Liver (tissue), 3 donors: ENCODE measurements around the gene PLG.
"Not testable (repeated sequence)": the region's sequence is repeated elsewhere in the genome, so short reads cannot be mapped to it uniquely, and the experiment has no call there.

Source experiments
- GABPA ChIP-seq, 2 donors: IDR thresholded peaks in 1 of 2; conservative IDR thresholded peaks in 1 of 2; 2 replicates each; pipeline ENCODE4 v1.6.1; 2016; ENCODE audit warnings: antibody characterized with exemption in 2 of 2, mild to moderate bottlenecking in 1 of 2, moderate library complexity in 1 of 2
- NR2F2 ChIP-seq: IDR thresholded peaks from 2 replicates; pipeline ENCODE4 v1.6.1; 2016; ENCODE audit warnings: antibody characterized with exemption
- RAD21 ChIP-seq, 2 donors: IDR thresholded peaks; 2 replicates each; pipeline ENCODE4 v1.6.1; 2016; ENCODE audit warnings: antibody characterized with exemption in 2 of 2, mild to moderate bottlenecking in 2 of 2
- SP1 ChIP-seq: IDR thresholded peaks from 2 replicates; pipeline ENCODE4 v1.6.1; 2018; ENCODE audit warnings: antibody characterized with exemption, mild to moderate bottlenecking
- TAF1 ChIP-seq: conservative IDR thresholded peaks from 2 replicates; pipeline ENCODE4 v1.6.1; 2016; ENCODE audit warnings: antibody characterized with exemption, mild to moderate bottlenecking
- YY1 ChIP-seq: IDR thresholded peaks from 2 replicates; pipeline ENCODE4 v1.6.1; 2016; ENCODE audit warnings: antibody characterized with exemption, mild to moderate bottlenecking
- TF ChIP-seq, protein P1 (sequence below): fragments of 150-350 bp; IDR thresholded peaks from 2 replicates; pipeline ENCODE4 v1.5.1; 2017; ENCODE audit warnings: improper control_type of control experiment, low read depth, low read length; ENCODE audit not compliant: missing input control
- TF ChIP-seq, protein P2 (sequence below): IDR thresholded peaks from 2 replicates; pipeline ENCODE4 v1.6.1; 2016; ENCODE audit warnings: antibody characterized with exemption
- TF ChIP-seq, protein P3 (sequence below): IDR thresholded peaks from 2 replicates; pipeline ENCODE4 v1.6.1; 2016; ENCODE audit warnings: antibody characterized with exemption, mild to moderate bottlenecking
- TF ChIP-seq, protein P4 (sequence below): IDR thresholded peaks from 2 replicates; pipeline ENCODE4 v1.6.1; 2016; ENCODE audit warnings: antibody characterized with exemption
- donor health status: healthy.
- donor health status: healthy.

- TF ChIP-seq, protein P1, sequence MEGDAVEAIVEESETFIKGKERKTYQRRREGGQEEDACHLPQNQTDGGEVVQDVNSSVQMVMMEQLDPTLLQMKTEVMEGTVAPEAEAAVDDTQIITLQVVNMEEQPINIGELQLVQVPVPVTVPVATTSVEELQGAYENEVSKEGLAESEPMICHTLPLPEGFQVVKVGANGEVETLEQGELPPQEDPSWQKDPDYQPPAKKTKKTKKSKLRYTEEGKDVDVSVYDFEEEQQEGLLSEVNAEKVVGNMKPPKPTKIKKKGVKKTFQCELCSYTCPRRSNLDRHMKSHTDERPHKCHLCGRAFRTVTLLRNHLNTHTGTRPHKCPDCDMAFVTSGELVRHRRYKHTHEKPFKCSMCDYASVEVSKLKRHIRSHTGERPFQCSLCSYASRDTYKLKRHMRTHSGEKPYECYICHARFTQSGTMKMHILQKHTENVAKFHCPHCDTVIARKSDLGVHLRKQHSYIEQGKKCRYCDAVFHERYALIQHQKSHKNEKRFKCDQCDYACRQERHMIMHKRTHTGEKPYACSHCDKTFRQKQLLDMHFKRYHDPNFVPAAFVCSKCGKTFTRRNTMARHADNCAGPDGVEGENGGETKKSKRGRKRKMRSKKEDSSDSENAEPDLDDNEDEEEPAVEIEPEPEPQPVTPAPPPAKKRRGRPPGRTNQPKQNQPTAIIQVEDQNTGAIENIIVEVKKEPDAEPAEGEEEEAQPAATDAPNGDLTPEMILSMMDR = not testable (repeated sequence)
- TF ChIP-seq SP1; TAF1; NR2F2; RAD21 (IDR thresholded peaks at IDR 0.05); YY1; GABPA (IDR thresholded peaks at IDR 0.05 in 1 of 2, conservative IDR thresholded peaks at IDR 0.05 in 1 of 2): not testable (repeated sequence)
- TF ChIP-seq, protein P2, sequence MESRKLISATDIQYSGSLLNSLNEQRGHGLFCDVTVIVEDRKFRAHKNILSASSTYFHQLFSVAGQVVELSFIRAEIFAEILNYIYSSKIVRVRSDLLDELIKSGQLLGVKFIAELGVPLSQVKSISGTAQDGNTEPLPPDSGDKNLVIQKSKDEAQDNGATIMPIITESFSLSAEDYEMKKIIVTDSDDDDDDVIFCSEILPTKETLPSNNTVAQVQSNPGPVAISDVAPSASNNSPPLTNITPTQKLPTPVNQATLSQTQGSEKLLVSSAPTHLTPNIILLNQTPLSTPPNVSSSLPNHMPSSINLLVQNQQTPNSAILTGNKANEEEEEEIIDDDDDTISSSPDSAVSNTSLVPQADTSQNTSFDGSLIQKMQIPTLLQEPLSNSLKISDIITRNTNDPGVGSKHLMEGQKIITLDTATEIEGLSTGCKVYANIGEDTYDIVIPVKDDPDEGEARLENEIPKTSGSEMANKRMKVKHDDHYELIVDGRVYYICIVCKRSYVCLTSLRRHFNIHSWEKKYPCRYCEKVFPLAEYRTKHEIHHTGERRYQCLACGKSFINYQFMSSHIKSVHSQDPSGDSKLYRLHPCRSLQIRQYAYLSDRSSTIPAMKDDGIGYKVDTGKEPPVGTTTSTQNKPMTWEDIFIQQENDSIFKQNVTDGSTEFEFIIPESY = not testable (repeated sequence)
- TF ChIP-seq, protein P3, sequence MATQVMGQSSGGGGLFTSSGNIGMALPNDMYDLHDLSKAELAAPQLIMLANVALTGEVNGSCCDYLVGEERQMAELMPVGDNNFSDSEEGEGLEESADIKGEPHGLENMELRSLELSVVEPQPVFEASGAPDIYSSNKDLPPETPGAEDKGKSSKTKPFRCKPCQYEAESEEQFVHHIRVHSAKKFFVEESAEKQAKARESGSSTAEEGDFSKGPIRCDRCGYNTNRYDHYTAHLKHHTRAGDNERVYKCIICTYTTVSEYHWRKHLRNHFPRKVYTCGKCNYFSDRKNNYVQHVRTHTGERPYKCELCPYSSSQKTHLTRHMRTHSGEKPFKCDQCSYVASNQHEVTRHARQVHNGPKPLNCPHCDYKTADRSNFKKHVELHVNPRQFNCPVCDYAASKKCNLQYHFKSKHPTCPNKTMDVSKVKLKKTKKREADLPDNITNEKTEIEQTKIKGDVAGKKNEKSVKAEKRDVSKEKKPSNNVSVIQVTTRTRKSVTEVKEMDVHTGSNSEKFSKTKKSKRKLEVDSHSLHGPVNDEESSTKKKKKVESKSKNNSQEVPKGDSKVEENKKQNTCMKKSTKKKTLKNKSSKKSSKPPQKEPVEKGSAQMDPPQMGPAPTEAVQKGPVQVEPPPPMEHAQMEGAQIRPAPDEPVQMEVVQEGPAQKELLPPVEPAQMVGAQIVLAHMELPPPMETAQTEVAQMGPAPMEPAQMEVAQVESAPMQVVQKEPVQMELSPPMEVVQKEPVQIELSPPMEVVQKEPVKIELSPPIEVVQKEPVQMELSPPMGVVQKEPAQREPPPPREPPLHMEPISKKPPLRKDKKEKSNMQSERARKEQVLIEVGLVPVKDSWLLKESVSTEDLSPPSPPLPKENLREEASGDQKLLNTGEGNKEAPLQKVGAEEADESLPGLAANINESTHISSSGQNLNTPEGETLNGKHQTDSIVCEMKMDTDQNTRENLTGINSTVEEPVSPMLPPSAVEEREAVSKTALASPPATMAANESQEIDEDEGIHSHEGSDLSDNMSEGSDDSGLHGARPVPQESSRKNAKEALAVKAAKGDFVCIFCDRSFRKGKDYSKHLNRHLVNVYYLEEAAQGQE = not testable (repeated sequence)
- TF ChIP-seq, protein P4, sequence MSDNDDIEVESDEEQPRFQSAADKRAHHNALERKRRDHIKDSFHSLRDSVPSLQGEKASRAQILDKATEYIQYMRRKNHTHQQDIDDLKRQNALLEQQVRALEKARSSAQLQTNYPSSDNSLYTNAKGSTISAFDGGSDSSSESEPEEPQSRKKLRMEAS = not testable (repeated sequence)
Observed at GRCh38 chr6:160753211-160753610, 51.2 kb downstream of the PLG start.
